Left lung (tissue), 10 donors: Measurements from ENCODE around the gene PLEKHO1. TPM values are rescaled to one million over a fixed set of nuclear protein-coding genes. Genes with fewer than 3 reads are reported as not detected.

Source experiments
- ATAC-seq: fragments of 200-7000 bp; cut with Tn5 transposase; one replicate; pipeline ENCODE4 v1.9.1; 2020; ENCODE audit warnings: moderate library complexity
- DNase-seq, 4 donors: peaks; one replicate each; pipeline ENCODE4 v3.0.0-alpha.2; 2013 to 2020
- H3K27ac ChIP-seq, 2 donors: fragments of 200-600 bp; sonication (generic) in 1 of 2; one replicate each; pipeline versions ENCODE4 v1.5.0 to v1.8.0; 2020 to 2021
- H3K27me3 ChIP-seq, 2 donors: fragments of 200-600 bp; sonication (generic) in 1 of 2; one replicate each; pipeline versions ENCODE4 v1.5.0 to v1.8.0; 2020 to 2021
- H3K36me3 ChIP-seq, 2 donors: fragments of 200-600 bp; sonication (generic) in 1 of 2; one replicate each; pipeline versions ENCODE4 v1.5.0 to v1.8.0; 2020 to 2021
- H3K4me1 ChIP-seq, 2 donors: fragments of 200-600 bp; one replicate each; pipeline ENCODE4 v1.8.0; 2021
- H3K4me3 ChIP-seq, 2 donors: fragments of 200-600 bp; sonication (generic) in 1 of 2; one replicate each; pipeline versions ENCODE4 v1.5.0 to v1.8.0; 2020 to 2021; ENCODE audit warnings: mild to moderate bottlenecking in 1 of 2
- H3K9me3 ChIP-seq, 2 donors: fragments of 200-600 bp; sonication (generic) in 1 of 2; one replicate each; pipeline versions ENCODE4 v1.5.0 to v1.8.0; 2020 to 2021
- CTCF ChIP-seq, 2 donors: fragments of 200-600 bp; sonication (generic) in 1 of 2; IDR thresholded peaks; one replicate each; pipeline versions ENCODE4 v1.5.0 to v1.8.0; 2021; ENCODE audit warnings: antibody characterized with exemption in 2 of 2
- intact Hi-C, 2 donors: fragments of 100-400 bp; cut with DNase I; formaldehyde crosslinking; loops; one replicate each; pipeline versions ENCODE4 v1.11.2 to v1.14.2; 2022
- polyA plus RNA-seq, 6 donors: library from polyadenylated mRNA; unstranded; fragments of 120-200 nt; gene quantifications; one replicate each; pipeline ENCODE4 v1.2.1, GENCODE V29; 2013; ENCODE audit not compliant: insufficient read length in 6 of 6
- total RNA-seq, 2 donors: library from RNA; stranded (reverse); fragmentation: NEBNext Ultra II Directional; extraction: Animal tissue kit (Norgen Biotek cat#: 25700); gene quantifications; one replicate each; pipeline ENCODE4 v1.2.1, GENCODE V29; 2021
- donor health status: DM: no; HTN: yes; CAD: no.
- donor health status: DM: no; HTN: no; CAD: no.

PLEKHO1 gene
- total and polyA plus RNA-seq, 8 donors = 35.3 to 55.1 (median 47.9) TPM

- Histone ChIP-seq H3K27ac (no peak overlapping the region), H3K9me3 (no peaks in the 10 kb centered on the region), H3K36me3 (no peaks in the 10 kb centered on the region), H3K4me1 (no peaks in the 10 kb centered on the region), H3K27me3 (no peaks in the 10 kb centered on the region), H3K4me3 (no peak overlapping the region)
- TF ChIP-seq CTCF (IDR thresholded peaks at IDR 0.05) = no peak
- no peak for DNase-seq
- intact Hi-C loops = no loop called here
- no peak for ATAC-seq
Measured at GRCh38 chr1:150121236-150121862, 28.4 kb upstream of the PLEKHO1 start.

- ATAC-seq (no peak), DNase-seq (no peak)
- intact Hi-C loops = no loop called here
- TF ChIP-seq CTCF (IDR thresholded peaks at IDR 0.05) = no peak
- Histone ChIP-seq H3K27ac (no peak overlapping the region), H3K27me3 (no peaks in the 10 kb centered on the region), H3K36me3 (no peaks in the 10 kb centered on the region), H3K4me3 (no peak overlapping the region), H3K9me3 (no peaks in the 10 kb centered on the region), H3K4me1 (no peaks in the 10 kb centered on the region)
Measured at GRCh38 chr1:150126811-150127210, 22.9 kb upstream of the PLEKHO1 start.

- Histone ChIP-seq H3K27ac (no peak overlapping the region), H3K4me3 (no peak overlapping the region), H3K4me1 (no peaks in the 10 kb centered on the region), H3K9me3 (no peaks in the 10 kb centered on the region), H3K27me3 (no peaks in the 10 kb centered on the region), H3K36me3 (no peaks in the 10 kb centered on the region)
- no peak for DNase-seq
- intact Hi-C loops = no loop called here
- ATAC-seq = peak; percentile 46
- no peak for TF ChIP-seq CTCF (IDR thresholded peaks at IDR 0.05)
Measured at GRCh38 chr1:150127464-150127863, 22.3 kb upstream of the PLEKHO1 start.

GRCh38 chr1:150127868-150128267, 21.8 kb upstream of the PLEKHO1 start:
- intact Hi-C loops = no loop called here
- Histone ChIP-seq H3K27ac (no peak overlapping the region), H3K36me3 (no peaks in the 10 kb centered on the region), H3K4me1 (no peaks in the 10 kb centered on the region), H3K9me3 (no peaks in the 10 kb centered on the region), H3K4me3 (no peak overlapping the region), H3K27me3 (no peaks in the 10 kb centered on the region)
- DNase-seq (no peak), ATAC-seq (no peak)
- TF ChIP-seq CTCF (IDR thresholded peaks at IDR 0.05) = no peak

GRCh38 chr1:150132372-150132771, 17.3 kb upstream of the PLEKHO1 start:
- intact Hi-C loops = no loop called here
- TF ChIP-seq CTCF (IDR thresholded peaks at IDR 0.05) = no peak
- Histone ChIP-seq H3K9me3 (no peaks in the 10 kb centered on the region), H3K4me1 (no peaks in the 10 kb centered on the region), H3K27me3 (no peaks in the 10 kb centered on the region), H3K4me3 (no peak overlapping the region), H3K27ac (no peak overlapping the region), H3K36me3 (no peaks in the 10 kb centered on the region)
- no peak for ATAC-seq
- DNase-seq = no peak
